ENCODE data around the gene MAOA. TPM values are rescaled to one million over a fixed set of nuclear protein-coding genes. Genes with fewer than 3 reads are reported as not detected.

The MAOA gene
- total and polyA plus RNA-seq, 12 donors, result 15.5 to 93.0 (median 53.4) TPM

GRCh38 chrX:43688586-43688985 is 32.5 kb downstream of the MAOA start:
- 85 to 100% (median 92%) methylated on average over 1 of the region's 1 CpG for WGBS, 4 donors
- peaks cover 0 to 2% of the 10 kb centered on the region in 2 donors for H3K4me1 ChIP-seq (replicated peaks in 1 of 2)

GRCh38 chrX:43693602-43694406 is 37.7 kb downstream of the MAOA start:
- TF ChIP-seq POLR2A (IDR thresholded peaks at IDR 0.05), result no peak
- TF ChIP-seq CTCF (IDR thresholded peaks at IDR 0.05), result no peak
- Histone ChIP-seq H3K27me3 (peaks cover 4% of the 10 kb centered on the region), H3K27ac (peak overlapping the region in 2 of 5 donors; percentile 30 to 32), H3K9me3 (replicated peaks in 1 of 3) (no peaks in the 10 kb centered on the region), H3K36me3 (replicated peaks in 1 of 2) (no peaks in the 10 kb centered on the region), H3K4me3 (no peak overlapping the region), H3K4me1 (replicated peaks in 1 of 2) (peaks cover 0 to 4% of the 10 kb centered on the region in 2 donors)
- DNase-seq, result peak in 6 of 7 donors; percentile 33 to 63 (median 48)
- intact Hi-C loops (cut with DNase I), result no loop called here
- whole genome bisulfite sequencing, 4 donors, result 57 to 67% (median 67%) methylated on average over 2 to 3 of the region's 3 CpGs

More at GRCh38 chrX:43688586-43688985, 32.5 kb downstream of the MAOA start:
- Histone ChIP-seq H3K27ac (no peak overlapping the region), H3K4me3 (no peak overlapping the region), H3K36me3 (replicated peaks in 1 of 2) (no peaks in the 10 kb centered on the region), H3K27me3 (peaks cover 4% of the 10 kb centered on the region), H3K9me3 (replicated peaks in 1 of 3) (no peaks in the 10 kb centered on the region)
- no peak for DNase-seq
- TF ChIP-seq CTCF (IDR thresholded peaks at IDR 0.05) (no peak), POLR2A (IDR thresholded peaks at IDR 0.05) (no peak)
- intact Hi-C loops (cut with DNase I), result no loop called here

GRCh38 chrX:43699475-43699874 is 43.4 kb downstream of the MAOA start:
- TF ChIP-seq CTCF (IDR thresholded peaks at IDR 0.05), result no peak
- Histone ChIP-seq H3K4me3 (no peak overlapping the region), H3K9me3 (replicated peaks in 1 of 3) (no peaks in the 10 kb centered on the region), H3K27ac (no peak overlapping the region), H3K27me3 (peaks cover 4% of the 10 kb centered on the region), H3K4me1 (replicated peaks in 1 of 2) (peaks cover 9 to 19% of the 10 kb centered on the region in 2 donors), H3K36me3 (replicated peaks in 1 of 2) (no peaks in the 10 kb centered on the region)
- no peak for DNase-seq
- intact Hi-C loops (cut with DNase I), result no loop called here
- WGBS, 4 donors, result 64 to 91% (median 77%) methylated on average over 3 of the region's 3 CpGs

- H3K27me3 ChIP-seq, result peaks cover 4% of the 10 kb centered on the region
- intact Hi-C loops (cut with DNase I), result loop anchor here in 1 of 2 donors (10.0 kb wide), 1 partner anchor 47 kb away; the partner anchor contains the start of gene MAOA
- H3K9me3 ChIP-seq (replicated peaks in 1 of 3), result no peaks in the 10 kb centered on the region
- TF ChIP-seq CTCF (IDR thresholded peaks at IDR 0.05) (no peak), POLR2A (IDR thresholded peaks at IDR 0.05) (no peak)
- no peak for DNase-seq
- peaks cover 9 to 19% of the 10 kb centered on the region in 2 donors for H3K4me1 ChIP-seq (replicated peaks in 1 of 2)
- no peaks in the 10 kb centered on the region for H3K36me3 ChIP-seq (replicated peaks in 1 of 2)
- WGBS, 4 donors, result 24 to 39% (median 31%) methylated on average over 2 of the region's 2 CpGs
- H3K4me3 ChIP-seq, result no peak overlapping the region
- H3K27ac ChIP-seq, result peak overlapping the region in 3 of 5 donors; percentile 18 to 85 (median 72)
Measured at GRCh38 chrX:43702079-43702524, 46.0 kb downstream of the MAOA start.
